Gastroesophageal sphincter (tissue), 4 donors: ENCODE data around the gene HDAC11. TPM values are rescaled to one million over a fixed set of nuclear protein-coding genes. Genes with fewer than 3 reads are reported as not detected.

Experiments
- ATAC-seq: fragments of 150-250 bp; one replicate; pipeline ENCODE4 v1.9.1; 2016; ENCODE audit warnings: mild to moderate bottlenecking, moderate library complexity
- H3K27ac ChIP-seq, 4 donors: fragments of 200-600 bp; sonication (generic) in 3 of 4; 1 replicate in 3 of 4; 2 replicates in 1 of 4; pipeline ENCODE4 v1.5.1; 2016 to 2019
- H3K27me3 ChIP-seq: fragments of 200-600 bp; sonication (generic); one replicate; pipeline ENCODE4 v1.5.1; 2019
- H3K36me3 ChIP-seq, 2 donors: fragments of 200-600 bp; sonication (generic); one replicate each; pipeline ENCODE4 v1.5.1; 2019; ENCODE audit warnings: control low read depth in 1 of 2
- H3K4me1 ChIP-seq, 3 donors: fragments of 200-600 bp; sonication (generic); 1 replicate in 2 of 3; 2 replicates in 1 of 3; pipeline ENCODE4 v1.5.1; 2016 to 2019; ENCODE audit warnings: control low read depth in 2 of 3
- H3K4me3 ChIP-seq, 2 donors: fragments of 200-600 bp; sonication (generic); one replicate each; pipeline ENCODE4 v1.5.1; 2019; ENCODE audit warnings: mild to moderate bottlenecking in 1 of 2, moderate library complexity in 1 of 2
- H3K9me3 ChIP-seq, 3 donors: fragments of 200-600 bp; sonication (generic); one replicate each; pipeline ENCODE4 v1.5.1; 2017 to 2019; ENCODE audit warnings: control low read depth in 2 of 3
- EP300 ChIP-seq: sonication (generic); formaldehyde crosslinking; IDR thresholded peaks from one replicate; pipeline ENCODE4 v1.6.1; 2017; ENCODE audit warnings: antibody characterized with exemption, mild to moderate bottlenecking
- POLR2A ChIP-seq, 2 donors: fragments of 450-650 bp; IDR thresholded peaks; one replicate each; pipeline ENCODE4 v1.6.1; 2017; ENCODE audit warnings: antibody characterized with exemption in 2 of 2, mild to moderate bottlenecking in 2 of 2, moderate library complexity in 1 of 2
- POLR2AphosphoS5 ChIP-seq: sonication (generic); formaldehyde crosslinking; IDR thresholded peaks from one replicate; pipeline ENCODE4 v1.6.1; 2017; ENCODE audit warnings: antibody characterized with exemption
- WGBS, 2 donors: methylation state at CpG; one replicate each; pipeline ENCODE4 v1.1.5; 2018; ENCODE audit warnings: low coverage in 1 of 2; 5-methylcytosine and 5-hydroxymethylcytosine counted together
- total RNA-seq, 4 donors: library from RNA; depleted of rRNA; stranded (reverse); fragments of >200 nt; gene quantifications; one replicate each; pipeline ENCODE4 v1.1.0, GENCODE V29; 2016
- TF ChIP-seq, protein P1 (sequence below), 4 experiments: fragments of 200-600 bp in 2 of 4; fragments of 450-650 bp in 2 of 4; sonication (generic) in 1 of 4; IDR thresholded peaks; one replicate each; pipeline ENCODE4 v1.5.1; 2017 to 2019; ENCODE audit warnings: antibody characterized with exemption in 4 of 4, mild to moderate bottlenecking in 2 of 4, moderate library complexity in 2 of 4

HDAC11 gene
- total RNA-seq, 4 donors from 2014 or later, result 22.3 to 37.1 (median 30.0) TPM

DNA sequence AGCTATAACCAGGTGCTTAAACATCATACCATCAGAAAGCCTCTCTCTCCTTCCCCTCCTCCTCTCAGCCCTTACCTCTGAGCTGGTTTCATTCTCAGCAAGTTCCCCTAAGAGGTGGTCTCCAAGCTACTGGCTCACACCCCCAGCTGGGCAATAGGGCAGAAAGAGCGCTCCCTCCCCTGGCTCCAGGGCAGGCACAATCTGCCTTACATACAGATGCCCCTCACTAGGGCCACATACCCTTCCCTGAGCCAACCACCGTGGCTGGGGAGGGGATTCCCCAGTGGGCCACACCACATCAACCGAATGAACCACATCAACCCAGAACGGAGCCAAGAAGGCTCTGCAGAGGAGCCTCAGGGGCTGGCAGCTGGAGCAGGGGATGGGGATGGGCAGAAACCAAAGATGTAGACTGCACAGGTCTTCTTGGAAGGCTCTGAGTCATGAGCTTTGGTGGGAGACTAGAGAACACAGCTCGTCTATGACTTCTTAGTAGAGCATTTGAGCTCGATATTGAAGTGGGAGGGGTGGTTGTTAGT, 64.3 kb downstream of the HDAC11 start:
- Histone ChIP-seq H3K9me3 (no peaks in the 10 kb centered on the region), H3K4me1 (peaks cover 0 to 48% (median 15%) of the 10 kb centered on the region in 3 donors), H3K36me3 (no peaks in the 10 kb centered on the region), H3K27ac (peak overlapping the region in 3 of 4 donors; percentile 17 to 55 (median 46)), H3K4me3 (no peak overlapping the region), H3K27me3 (peaks cover 31% of the 10 kb centered on the region)
- 69% methylated on average over 2 of the region's 6 CpGs; no CpG with 5 or more reads in 1 of the 2 donors for WGBS, 2 donors
- TF ChIP-seq, protein P1, sequence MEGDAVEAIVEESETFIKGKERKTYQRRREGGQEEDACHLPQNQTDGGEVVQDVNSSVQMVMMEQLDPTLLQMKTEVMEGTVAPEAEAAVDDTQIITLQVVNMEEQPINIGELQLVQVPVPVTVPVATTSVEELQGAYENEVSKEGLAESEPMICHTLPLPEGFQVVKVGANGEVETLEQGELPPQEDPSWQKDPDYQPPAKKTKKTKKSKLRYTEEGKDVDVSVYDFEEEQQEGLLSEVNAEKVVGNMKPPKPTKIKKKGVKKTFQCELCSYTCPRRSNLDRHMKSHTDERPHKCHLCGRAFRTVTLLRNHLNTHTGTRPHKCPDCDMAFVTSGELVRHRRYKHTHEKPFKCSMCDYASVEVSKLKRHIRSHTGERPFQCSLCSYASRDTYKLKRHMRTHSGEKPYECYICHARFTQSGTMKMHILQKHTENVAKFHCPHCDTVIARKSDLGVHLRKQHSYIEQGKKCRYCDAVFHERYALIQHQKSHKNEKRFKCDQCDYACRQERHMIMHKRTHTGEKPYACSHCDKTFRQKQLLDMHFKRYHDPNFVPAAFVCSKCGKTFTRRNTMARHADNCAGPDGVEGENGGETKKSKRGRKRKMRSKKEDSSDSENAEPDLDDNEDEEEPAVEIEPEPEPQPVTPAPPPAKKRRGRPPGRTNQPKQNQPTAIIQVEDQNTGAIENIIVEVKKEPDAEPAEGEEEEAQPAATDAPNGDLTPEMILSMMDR (IDR thresholded peaks at IDR 0.05), result no peak
- TF ChIP-seq EP300, result no peak
- TF ChIP-seq POLR2AphosphoS5, result no peak
- TF ChIP-seq POLR2A (IDR thresholded peaks at IDR 0.05), result no peak
- no peak for ATAC-seq

DNA sequence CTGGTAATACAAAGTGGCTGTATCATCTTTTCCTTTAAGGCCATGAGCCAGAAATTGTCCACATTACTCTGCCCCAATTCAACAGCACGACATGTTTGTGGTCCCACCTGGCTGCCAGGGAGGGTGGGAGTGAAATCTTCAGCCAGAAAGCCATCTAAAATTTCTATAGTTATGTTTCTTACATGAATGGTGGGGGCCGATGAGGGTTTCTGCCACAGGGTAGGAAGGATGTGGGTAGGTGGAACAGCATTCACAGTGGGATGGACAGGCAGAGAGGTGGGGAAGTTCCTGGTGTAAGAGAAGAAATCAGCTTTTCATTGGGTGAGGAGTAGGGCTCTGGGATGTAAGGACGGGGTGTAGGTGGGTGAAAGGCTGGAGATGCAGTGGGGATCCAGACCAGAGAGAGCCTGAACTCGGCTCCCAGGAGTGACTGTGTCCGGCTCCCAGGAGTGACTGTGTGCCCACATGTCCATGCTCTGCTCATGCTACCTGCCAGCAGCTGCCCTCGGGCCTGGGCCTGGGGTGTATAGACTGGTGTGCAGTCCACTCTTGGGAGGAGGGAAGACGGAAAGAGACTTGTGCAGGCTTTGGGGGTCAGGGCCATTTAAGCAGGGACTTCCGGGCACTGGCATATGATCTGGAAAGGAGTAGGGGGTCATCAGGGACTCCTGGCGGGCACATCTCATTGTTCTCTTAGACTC, 65.0 kb downstream of the HDAC11 start:
- H3K4me3 ChIP-seq, result no peak overlapping the region
- no peak for ATAC-seq
- peaks cover 39% of the 10 kb centered on the region for H3K27me3 ChIP-seq
- H3K27ac ChIP-seq, result peak overlapping the region in 2 of 4 donors; percentile 17 to 55
- WGBS, 2 donors, result 68 to 70% methylated on average over 6 to 7 of the region's 9 CpGs
- no peaks in the 10 kb centered on the region for H3K36me3 ChIP-seq
- TF ChIP-seq, protein P1 (IDR thresholded peaks at IDR 0.05), result no peak
- no peak for TF ChIP-seq POLR2AphosphoS5
- TF ChIP-seq EP300, result no peak
- TF ChIP-seq POLR2A (IDR thresholded peaks at IDR 0.05), result no peak
- H3K9me3 ChIP-seq, result no peaks in the 10 kb centered on the region
- peaks cover 0 to 48% (median 12%) of the 10 kb centered on the region in 3 donors for H3K4me1 ChIP-seq

DNA sequence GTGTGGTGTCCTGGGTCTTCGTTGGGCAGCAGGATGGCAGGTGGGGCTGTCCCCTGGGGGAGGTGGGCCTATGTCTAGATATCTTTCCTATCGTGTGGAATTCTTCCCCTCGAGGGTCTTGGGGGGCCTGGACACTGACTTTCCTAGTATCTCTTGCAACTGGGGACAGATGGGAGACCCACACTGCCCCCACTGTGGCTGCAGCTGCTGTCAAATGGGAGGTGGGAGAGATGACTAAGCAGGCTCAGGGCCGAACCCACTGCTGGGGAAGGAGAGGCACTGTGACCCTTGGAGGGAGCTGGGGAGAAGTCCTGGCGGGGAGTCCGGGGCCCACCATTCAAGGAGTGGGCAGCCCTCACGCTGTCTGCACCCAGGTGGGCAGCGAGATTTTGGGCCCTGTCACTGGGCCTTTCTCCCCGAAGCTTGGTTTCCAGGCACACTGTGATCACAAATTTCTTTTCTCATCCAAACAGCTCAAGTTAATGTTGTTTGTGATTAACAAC, 65.9 kb downstream of the HDAC11 start:
- TF ChIP-seq EP300, result no peak
- TF ChIP-seq, protein P1 (IDR thresholded peaks at IDR 0.05), result no peak
- TF ChIP-seq POLR2AphosphoS5, result no peak
- no peak for TF ChIP-seq POLR2A (IDR thresholded peaks at IDR 0.05)
- Histone ChIP-seq H3K4me3 (no peak overlapping the region), H3K27me3 (peaks cover 46% of the 10 kb centered on the region), H3K27ac (peak overlapping the region in 3 of 4 donors; percentile 36 to 80 (median 76)), H3K4me1 (peaks cover 0 to 46% (median 11%) of the 10 kb centered on the region in 3 donors), H3K36me3 (no peaks in the 10 kb centered on the region), H3K9me3 (no peaks in the 10 kb centered on the region)
- no peak for ATAC-seq
- 76 to 77% methylated on average over 6 to 8 of the region's 9 CpGs for WGBS, 2 donors

DNA sequence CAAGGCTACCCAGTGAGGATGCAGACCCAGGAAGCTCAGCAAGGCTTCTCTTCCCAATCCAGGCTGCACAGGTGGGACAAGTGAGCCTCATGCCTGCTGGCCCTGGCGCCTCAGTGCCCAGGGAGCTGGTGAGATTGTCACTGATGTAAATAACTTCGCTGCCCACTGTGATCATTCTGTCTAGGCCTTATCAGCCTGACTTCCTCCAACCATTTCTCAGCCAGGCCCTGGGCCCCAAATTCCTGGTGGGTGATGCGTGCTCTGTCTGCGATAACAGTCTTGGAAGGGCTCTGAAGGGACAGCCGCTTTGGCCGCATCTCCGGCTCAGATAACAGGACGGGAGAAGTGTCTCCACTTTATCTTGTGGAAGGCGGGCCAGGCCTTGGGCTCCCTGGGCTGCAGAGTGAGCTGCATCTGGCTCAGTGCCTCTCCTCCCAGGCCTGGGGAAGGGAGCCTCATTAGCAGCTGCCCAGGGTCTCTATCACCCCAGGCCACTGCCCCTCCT, 66.6 kb downstream of the HDAC11 start:
- H3K27ac ChIP-seq, result peak overlapping the region in 3 of 4 donors; percentile 36 to 80 (median 76)
- no peaks in the 10 kb centered on the region for H3K9me3 ChIP-seq
- 80 to 100% methylated on average over 1 to 2 of the region's 9 CpGs for WGBS, 2 donors
- peaks cover 0 to 50% (median 11%) of the 10 kb centered on the region in 3 donors for H3K4me1 ChIP-seq
- H3K27me3 ChIP-seq, result peaks cover 51% of the 10 kb centered on the region
- no peak for TF ChIP-seq POLR2A (IDR thresholded peaks at IDR 0.05)
- H3K36me3 ChIP-seq, result no peaks in the 10 kb centered on the region
- no peak overlapping the region for H3K4me3 ChIP-seq
- ATAC-seq, result peak; percentile 23

DNA sequence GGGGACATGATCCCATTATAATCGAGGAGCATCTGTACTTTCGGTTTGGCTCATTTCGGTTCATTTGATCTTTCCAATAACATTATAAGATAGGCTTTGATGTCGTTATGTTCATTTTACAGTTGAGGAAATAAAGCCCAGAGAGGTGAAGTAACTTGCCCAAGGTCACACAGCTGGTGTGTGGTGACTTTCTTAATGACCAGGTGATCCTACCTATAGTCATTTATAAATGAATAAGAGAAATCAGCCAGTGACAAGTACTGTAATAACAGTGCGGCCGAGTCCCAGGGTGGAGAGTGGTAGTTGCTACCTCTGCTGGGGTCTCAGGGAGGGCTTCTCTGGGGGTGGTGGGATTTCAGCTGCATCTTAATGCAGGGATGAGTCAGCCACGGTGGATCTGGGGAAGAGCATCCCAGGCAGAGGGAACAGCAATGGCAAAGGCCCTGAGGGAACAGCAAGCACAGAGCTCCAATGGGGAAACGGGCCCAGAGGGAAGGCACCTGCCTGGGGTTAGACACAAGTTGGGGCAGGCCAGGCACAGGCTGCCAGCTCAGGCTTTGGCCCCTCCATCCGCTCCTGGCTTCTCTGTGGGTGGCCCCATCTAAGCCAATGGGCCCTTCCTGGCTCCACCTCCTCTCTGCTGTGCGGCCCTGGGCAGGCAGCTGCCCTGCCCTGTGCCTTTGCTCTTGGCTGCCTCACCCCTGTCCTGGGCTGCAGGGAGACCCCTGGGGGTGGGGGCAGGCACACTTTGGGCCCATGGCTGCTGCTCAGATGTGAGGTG, 67.7 kb downstream of the HDAC11 start:
- WGBS, 2 donors, result 68 to 91% methylated on average over 4 to 5 of the region's 10 CpGs
- Histone ChIP-seq H3K9me3 (no peaks in the 10 kb centered on the region), H3K4me3 (no peak overlapping the region), H3K36me3 (no peaks in the 10 kb centered on the region), H3K4me1 (peaks cover 0 to 60% (median 16%) of the 10 kb centered on the region in 3 donors), H3K27ac (peak overlapping the region in 3 of 4 donors; percentile 76 to 80 (median 79)), H3K27me3 (peaks cover 61% of the 10 kb centered on the region)
- TF ChIP-seq, protein P1 (IDR thresholded peaks at IDR 0.05), result no peak
- no peak for TF ChIP-seq POLR2AphosphoS5
- no peak for ATAC-seq
